ENCODE data around the gene PUS7. TPM values are rescaled to one million over a fixed set of nuclear protein-coding genes. Genes with fewer than 3 reads are reported as not detected.

Gene PUS7
- total and polyA plus RNA-seq, 7 experiments from 2014 or later, result 4.0 to 16.5 (median 5.4) TPM

- Histone ChIP-seq H3K27ac (ENCODE audit: low read depth, low read length) (no peak overlapping the region), H3K4me3 (ENCODE audit: low read length) (no peak overlapping the region), H3K36me3 (ENCODE audit: control insufficient read depth in 2 of 3, insufficient read depth in 3 of 3, low read length in 3 of 3) (no peaks in the 10 kb centered on the region), H3K9me3 (ENCODE audit: control insufficient read depth in 2 of 3, low read length in 3 of 3) (no peaks in the 10 kb centered on the region), H3K27me3 (ENCODE audit: control insufficient read depth in 2 of 2, insufficient read depth in 2 of 2, low read length in 2 of 2) (no peaks in the 10 kb centered on the region), H3K4me1 (ENCODE audit: control insufficient read depth in 2 of 2, insufficient read depth in 2 of 2, low read length in 2 of 2) (no peaks in the 10 kb centered on the region)
- ChIA-PET POLR2A (no interaction called here), CTCF (no interaction called here)
- H3K4me3 Mint-ChIP-seq, result no peak overlapping the region
- H3K27me3 Mint-ChIP-seq, result no peaks in the 10 kb centered on the region
- no peaks in the 10 kb centered on the region for H3K36me3 Mint-ChIP-seq
- H3K9me3 Mint-ChIP-seq, result peaks cover 0 to 2% (median 0%) of the 10 kb centered on the region in 11 donors
- no peak overlapping the region for H3K27ac Mint-ChIP-seq
- intact Hi-C loops (cut with micrococcal nuclease), result no loop called here
- no peak for DNase-seq
- H3K4me1 Mint-ChIP-seq, result no peaks in the 10 kb centered on the region
- ATAC-seq, result no peak
These were observed 113.2 kb downstream of the PUS7 start for GRCh38 chr7:105408791-105409410.

Other genes with a start within 250 kb of the PUS7 start
- 10 to 100 TPM; 45.1 to 56.7 (median 46.8) TPM for gene SRPK2, start 133.3 kb downstream of the PUS7 start, total RNA-seq
- gene SRPK2, start 133.3 kb downstream of the PUS7 start, polyA plus RNA-seq, result 10 to 100 TPM; 40.2 to 52.8 TPM
- gene RINT1, start 9.9 kb upstream of the PUS7 start, total RNA-seq, result 10 to 100 TPM; 23.0 to 31.8 (median 26.0) TPM
- 10 to 100 TPM; 16.0 to 17.9 TPM for gene RINT1, start 9.9 kb upstream of the PUS7 start, polyA plus RNA-seq
- gene EFCAB10, start 59.2 kb upstream of the PUS7 start, total RNA-seq, result 1 to 10 TPM in 2 of 5 experiments, under 1 TPM in 1, not detected in 2; 0.75 to 2.1 (median 1.2) TPM
- not detected for gene EFCAB10, start 59.2 kb upstream of the PUS7 start, polyA plus RNA-seq